Tracheal epithelial cell (primary cell): ENCODE measurements around the gene KRT6B. TPM values are rescaled to one million over a fixed set of nuclear protein-coding genes. Genes with fewer than 3 reads are reported as not detected.

ENCODE experiments used
- total RNA-seq: library from RNA; depleted of rRNA; stranded (reverse); fragments of >200 nt; gene quantifications from 2 replicates; pipeline ENCODE4 v1.2.1, GENCODE V29; 2014

The KRT6B gene
- total RNA-seq: 310 and 1,936 TPM in 2 replicates

GRCh38 chr12:52452101-52452500 lies at the start of gene KRT6B:
Gene KRT6B (minus strand): TSS chr12:52452146. CDS start chr12:52452078, 68 bp downstream.

GRCh38 chr12:52493172-52493571 lies 41.2 kb upstream of the KRT6B start, which contains the start of gene KRT6A:
Gene KRT6A (minus strand): TSS chr12:52493257. CDS start chr12:52493188, 69 bp downstream.

GRCh38 chr12:52473768-52474167 lies 21.8 kb upstream of the KRT6B start, which contains the start of gene KRT6C:
Gene KRT6C (minus strand): TSS chr12:52473805. CDS start chr12:52473737, 68 bp downstream.

GRCh38 chr12:52434081-52434733 lies 17.7 kb downstream of the KRT6B start, which contains the start of gene KRT75:
Gene KRT75 (minus strand): TSS chr12:52434371. CDS start chr12:52434304, 67 bp downstream.

GRCh38 chr12:52405922-52406385 lies 46.0 kb downstream of the KRT6B start, which contains the start of gene KRT82:
Gene KRT82 (minus strand): TSS chr12:52406335. CDS start chr12:52406277, 58 bp downstream.

Other genes with a start within 250 kb of the KRT6B start
- 775 and 1,618 TPM in 2 replicates for gene KRT7, start 218.9 kb downstream of the KRT6B start, total RNA-seq
- 0.21 and 0.72 TPM in 2 replicates for gene KRT86, start 177.5 kb downstream of the KRT6B start, total RNA-seq
- gene KRT81, start 160.6 kb downstream of the KRT6B start, total RNA-seq: 10.8 TPM in 1 of 2 replicates, not detected in the other
- under 0.01 and 0.21 TPM in 2 replicates for gene KRT83, start 130.7 kb downstream of the KRT6B start, total RNA-seq
- gene KRT85, start 84.7 kb downstream of the KRT6B start, total RNA-seq: not detected in 2 replicates
- gene KRT84, start 66.5 kb downstream of the KRT6B start, total RNA-seq: 0.21 TPM in 1 of 2 replicates, not detected in the other
- gene KRT82, start 45.8 kb downstream of the KRT6B start, total RNA-seq: not detected in 2 replicates
- 1.1 and 87.0 TPM in 2 replicates for gene KRT75, start 17.8 kb downstream of the KRT6B start, total RNA-seq
- gene KRT6C, start 21.7 kb upstream of the KRT6B start, total RNA-seq: 22.0 and 155 TPM in 2 replicates
- 10,133 and 10,410 TPM in 2 replicates for gene KRT6A, start 41.1 kb upstream of the KRT6B start, total RNA-seq
- 7,035 and 9,280 TPM in 2 replicates for gene KRT5, start 68.2 kb upstream of the KRT6B start, total RNA-seq
- gene KRT71, start 101.0 kb upstream of the KRT6B start, total RNA-seq: not detected in 2 replicates
- under 0.01 TPM in 1 of 2 replicates, not detected in the other for gene KRT74, start 121.7 kb upstream of the KRT6B start, total RNA-seq
- not detected in 2 replicates for gene KRT72, start 149.3 kb upstream of the KRT6B start, total RNA-seq
- not detected in 2 replicates for gene KRT73, start 166.4 kb upstream of the KRT6B start, total RNA-seq
- not detected in 2 replicates for gene KRT2, start 200.1 kb upstream of the KRT6B start, total RNA-seq
- not detected in 2 replicates for gene KRT1, start 228.3 kb upstream of the KRT6B start, total RNA-seq